ENCODE results near the gene TMEM150A.

DNA sequence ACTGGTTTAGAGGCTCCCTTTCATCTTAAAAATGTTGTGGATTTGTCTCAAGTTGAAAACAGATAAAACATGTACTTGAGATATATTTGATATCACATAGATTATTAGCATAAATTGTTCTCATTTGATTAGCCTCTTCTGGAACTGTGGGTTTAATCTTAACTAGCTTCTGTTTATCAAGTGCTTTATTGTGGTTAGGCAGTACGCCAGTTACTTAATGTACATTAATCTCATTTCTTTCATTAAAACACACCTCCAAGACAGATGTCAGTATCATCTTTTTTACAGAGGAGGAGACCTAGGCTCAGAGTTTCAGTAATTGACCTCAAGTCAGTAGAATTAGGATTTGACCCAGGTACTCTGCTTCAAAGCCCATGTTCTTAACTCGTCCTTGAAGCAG lies 43.7 kb upstream of the TMEM150A start:
- TF ChIP-seq, protein P1, sequence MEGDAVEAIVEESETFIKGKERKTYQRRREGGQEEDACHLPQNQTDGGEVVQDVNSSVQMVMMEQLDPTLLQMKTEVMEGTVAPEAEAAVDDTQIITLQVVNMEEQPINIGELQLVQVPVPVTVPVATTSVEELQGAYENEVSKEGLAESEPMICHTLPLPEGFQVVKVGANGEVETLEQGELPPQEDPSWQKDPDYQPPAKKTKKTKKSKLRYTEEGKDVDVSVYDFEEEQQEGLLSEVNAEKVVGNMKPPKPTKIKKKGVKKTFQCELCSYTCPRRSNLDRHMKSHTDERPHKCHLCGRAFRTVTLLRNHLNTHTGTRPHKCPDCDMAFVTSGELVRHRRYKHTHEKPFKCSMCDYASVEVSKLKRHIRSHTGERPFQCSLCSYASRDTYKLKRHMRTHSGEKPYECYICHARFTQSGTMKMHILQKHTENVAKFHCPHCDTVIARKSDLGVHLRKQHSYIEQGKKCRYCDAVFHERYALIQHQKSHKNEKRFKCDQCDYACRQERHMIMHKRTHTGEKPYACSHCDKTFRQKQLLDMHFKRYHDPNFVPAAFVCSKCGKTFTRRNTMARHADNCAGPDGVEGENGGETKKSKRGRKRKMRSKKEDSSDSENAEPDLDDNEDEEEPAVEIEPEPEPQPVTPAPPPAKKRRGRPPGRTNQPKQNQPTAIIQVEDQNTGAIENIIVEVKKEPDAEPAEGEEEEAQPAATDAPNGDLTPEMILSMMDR (IDR thresholded peaks at IDR 0.05) = no peak
- TF ChIP-seq EP300 (IDR thresholded peaks at IDR 0.05; ENCODE audit: low read depth) = no peak

Data from transverse colon (tissue), 3 donors.